Heart left ventricle (tissue), 16 donors: ENCODE data around the gene AHCYL2. TPM values are rescaled to one million over a fixed set of nuclear protein-coding genes. Genes with fewer than 3 reads are reported as not detected.
"Not testable (repeated sequence)": the region's sequence is repeated elsewhere in the genome, so short reads cannot be mapped to it uniquely, and the experiment has no call there.

ENCODE experiments used
- ATAC-seq, 4 donors: fragments of 200-7000 bp; cut with Tn5 transposase; one replicate each; pipeline ENCODE4 v1.9.1; 2020 to 2022; ENCODE audit warnings: moderate library complexity in 4 of 4, mild to moderate bottlenecking in 3 of 4, moderate number of reproducible peaks in 1 of 4
- DNase-seq, 5 donors: peaks; one replicate each; pipeline ENCODE4 v3.0.0-alpha.2; 2020
- H3K27ac ChIP-seq, 12 donors: fragments of 200-600 bp; sonication (generic) in 4 of 12; one replicate each; pipeline versions ENCODE4 v1.5.0 to v1.8.0; 2016 to 2022; ENCODE audit warnings: mild to moderate bottlenecking in 2 of 12
- H3K27me3 ChIP-seq, 9 donors: fragments of 200-600 bp; sonication (generic) in 2 of 9; one replicate each; pipeline versions ENCODE4 v1.5.1 to v1.8.0; 2016 to 2022; ENCODE audit warnings: mild to moderate bottlenecking in 3 of 9
- H3K36me3 ChIP-seq, 9 donors: fragments of 200-600 bp; sonication (generic) in 2 of 9; one replicate each; pipeline versions ENCODE4 v1.5.0 to v1.8.0; 2018 to 2022; ENCODE audit warnings: mild to moderate bottlenecking in 2 of 9
- H3K4me1 ChIP-seq, 12 donors: fragments of 200-600 bp; sonication (generic) in 4 of 12; one replicate each; pipeline versions ENCODE4 v1.5.0 to v1.8.0; 2016 to 2022; ENCODE audit warnings: mild to moderate bottlenecking in 3 of 12
- H3K4me3 ChIP-seq, 12 donors: fragments of 200-600 bp; sonication (generic) in 4 of 12; one replicate each; pipeline versions ENCODE4 v1.5.0 to v1.8.0; 2017 to 2022; ENCODE audit warnings: mild to moderate bottlenecking in 9 of 12, moderate library complexity in 4 of 12
- H3K9me3 ChIP-seq, 12 donors: fragments of 200-600 bp; sonication (generic) in 4 of 12; one replicate each; pipeline versions ENCODE4 v1.5.0 to v1.8.0; 2016 to 2022; ENCODE audit warnings: mild to moderate bottlenecking in 1 of 12
- CTCF ChIP-seq, 12 donors: fragments of 200-600 bp; sonication (generic) in 4 of 12; IDR thresholded peaks; one replicate each; pipeline versions ENCODE4 v1.5.0 to v1.8.0; 2018 to 2022; ENCODE audit warnings: antibody characterized with exemption in 12 of 12, mild to moderate bottlenecking in 5 of 12
- POLR2A ChIP-seq, 2 donors: fragments of 450-650 bp; IDR thresholded peaks; one replicate each; pipeline ENCODE4 v1.6.1; 2017; ENCODE audit warnings: antibody characterized with exemption in 2 of 2, mild to moderate bottlenecking in 2 of 2, moderate library complexity in 2 of 2
- WGBS, 4 donors: extraction: QIAGEN DNeasy Blood & Tissue Kit in 2 of 4; methylation state at CpG; one replicate each; pipeline versions ENCODE4 v1.1.5 to v1.1.7; 2013 to 2018; 5-methylcytosine and 5-hydroxymethylcytosine counted together
- intact Hi-C, 10 donors: fragments of 100-400 bp; cut with DNase I; formaldehyde crosslinking; loops; one replicate each; pipeline versions ENCODE4 v1.11.1 to v1.14.2; 2022
- polyA plus RNA-seq, 2 donors: library from polyadenylated mRNA; stranded (reverse); fragments of 200-250 nt; gene quantifications; one replicate each; pipeline ENCODE4 v1.2.3, GENCODE V29; 2013
- total RNA-seq, 9 donors: library from RNA; depleted of rRNA in 2 of 9; stranded (reverse); fragments of >200 nt in 2 of 9; fragmentation: NEBNext Ultra II Directional in 3 of 9; extraction: Animal tissue kit (Norgen Biotek cat#: 25700) in 3 of 9; gene quantifications; one replicate each; pipeline versions ENCODE4 v1.1.0 to v1.2.4, GENCODE V29; 2016 to 2023
- donor health status: ischemic (EF 13 %, LVEDD 7.1; RV severe dilation, severe dysfunction).
- donor health status: healthy with polysubstance abuse.
- donor health status: DM: no; HTN: yes; CAD: no.
- donor health status: DM: no; HTN: no; CAD: no.
- donor health status: ischemic (EF 25% LVEDD 6.9; RV normal size, moderate dysfunction).
- donor health status: ischemic (EF 25% LVEDD 5.7; RV mildly dilated, moderate dysfunction).
- donor health status: healthy.
- donor health status: DM: yes; HTN: yes; CAD: no.
- donor health status: ischemic (EF 35%, LVEDD 5.7; RV mildly dilated, moderate dysfunction).
- donor health status: nonischemic (EF 11% LVEDD 7.7; RV severe dilation, severe dysfunction).
- donor health status: DM: yes; HTN: yes; CAD: no.
- donor health status: PGD.
- donor health status: ischemic (EF 29% LVEDD 5.4; RV normal size, mild dysfunction).
- donor health status: nonischemic (EF 23%, LVEDD 6.1; RV moderate dilation, normal function).

AHCYL2 gene
- total and polyA plus RNA-seq, 11 donors = 1.3 to 7.6 (median 6.2) TPM

- Histone ChIP-seq H3K27ac (no peak overlapping the region), H3K27me3 (no peaks in the 10 kb centered on the region), H3K4me1 (peaks cover 0 to 4% (median 0%) of the 10 kb centered on the region in 12 donors), H3K4me3 (no peak overlapping the region), H3K9me3 (no peaks in the 10 kb centered on the region), H3K36me3 (no peaks in the 10 kb centered on the region)
- intact Hi-C loops = loop anchor here in 8 of 10 donors (1.0 to 10.0 kb wide), 6 partner anchors 104 to 259 kb away; no protein-coding TSS in a partner anchor
- TF ChIP-seq POLR2A (IDR thresholded peaks at IDR 0.05) (no peak), CTCF (IDR thresholded peaks at IDR 0.05) (no peak)
- DNase-seq (no peak), ATAC-seq (no peak)
These were observed 246.6 kb downstream of the AHCYL2 start for GRCh38 chr7:129471402-129471827.

GRCh38 chr7:129475931-129476330 lies 251.1 kb downstream of the AHCYL2 start:
- intact Hi-C loops = loop anchor here in 1 of 10 donors (10.0 kb wide), 1 partner anchor 169 kb away; no protein-coding TSS in a partner anchor
- not testable (repeated sequence) for H3K36me3 ChIP-seq, H3K27ac ChIP-seq, H3K4me3 ChIP-seq, ATAC-seq, DNase-seq, H3K9me3 ChIP-seq, H3K27me3 ChIP-seq, H3K4me1 ChIP-seq
- 92 to 96% (median 94%) methylated on average over 7 to 27 of the region's 27 CpGs for WGBS, 4 donors

GRCh38 chr7:129476398-129476797 lies 251.6 kb downstream of the AHCYL2 start:
- intact Hi-C loops = loop anchor here in 1 of 10 donors (10.0 kb wide), 1 partner anchor 168 kb away; no protein-coding TSS in a partner anchor
- 97 to 100% (median 98%) methylated on average over 3 to 23 of the region's 27 CpGs for WGBS, 4 donors

More at GRCh38 chr7:129476398-129476797, 251.6 kb downstream of the AHCYL2 start:
- peaks cover 0 to 11% (median 0%) of the 10 kb centered on the region in 9 donors for H3K36me3 ChIP-seq
- H3K4me1 ChIP-seq, DNase-seq, H3K9me3 ChIP-seq, H3K27ac ChIP-seq, ATAC-seq, H3K4me3 ChIP-seq, H3K27me3 ChIP-seq: not testable (repeated sequence)

Other genes with a start within 250 kb of the AHCYL2 start
- gene TNPO3, start 169.9 kb upstream of the AHCYL2 start, total RNA-seq = 10 to 100 TPM; 25.3 to 42.4 (median 32.8) TPM
- 10 to 100 TPM; 11.0 to 31.1 TPM for gene TNPO3, start 169.9 kb upstream of the AHCYL2 start, polyA plus RNA-seq
- 10 to 100 TPM in 4 of 9 donors, 1 to 10 TPM in 5; 4.9 to 21.5 (median 8.9) TPM for gene TSPAN33, start 80.3 kb upstream of the AHCYL2 start, total RNA-seq
- gene TSPAN33, start 80.3 kb upstream of the AHCYL2 start, polyA plus RNA-seq = 1 to 10 TPM; 3.0 to 5.6 TPM
- 1 to 10 TPM; 3.1 to 7.3 (median 3.9) TPM for gene SMO, start 36.4 kb upstream of the AHCYL2 start, total RNA-seq
- gene SMO, start 36.4 kb upstream of the AHCYL2 start, polyA plus RNA-seq = 1 to 10 TPM; 1.7 to 3.4 TPM
- gene STRIP2, start 209.4 kb downstream of the AHCYL2 start, total RNA-seq = 10 to 100 TPM; 11.4 to 43.7 (median 18.2) TPM
- gene STRIP2, start 209.4 kb downstream of the AHCYL2 start, polyA plus RNA-seq = 10 to 100 TPM in 1 of 2 donors, 1 to 10 TPM in 1; 7.6 to 29.3 TPM